D341Med (cell line): ENCODE data around the gene SCN2A.

Experiments used
- DNase-seq: peaks from one replicate; pipeline ENCODE4 v3.0.0; 2012; ENCODE audit warnings: low spot score

SCN2A gene

GRCh38 chr2:165423081-165423480 lies 183.9 kb downstream of the SCN2A start:
- no peak for DNase-seq

- DNase-seq: no peak
Observed at GRCh38 chr2:165425556-165425955, 186.3 kb downstream of the SCN2A start.

GRCh38 chr2:165427686-165428085 lies 188.5 kb downstream of the SCN2A start:
- DNase-seq: no peak

- no peak for DNase-seq
Observed at GRCh38 chr2:165428926-165429325, 189.7 kb downstream of the SCN2A start.

GRCh38 chr2:165431014-165431413 lies 191.8 kb downstream of the SCN2A start:
- no peak for DNase-seq

GRCh38 chr2:165432234-165432966 lies 193.2 kb downstream of the SCN2A start:
- DNase-seq: no peak

- DNase-seq: no peak
Observed at GRCh38 chr2:165434865-165435496, 195.8 kb downstream of the SCN2A start.

- no peak for DNase-seq
Observed at GRCh38 chr2:165435611-165436010, 196.4 kb downstream of the SCN2A start.

- DNase-seq: no peak
Observed at GRCh38 chr2:165436559-165436958, 197.3 kb downstream of the SCN2A start.

- no peak for DNase-seq
Observed at GRCh38 chr2:165440367-165440766, 201.2 kb downstream of the SCN2A start.
